Testis (tissue), 2 donors: ENCODE data around the gene TADA2A.

Source experiments
- CTCF ChIP-seq, 3 experiments: fragments of 450-650 bp in 2 of 3; fragments of 200-600 bp in 1 of 3; sonication (generic) in 1 of 3; IDR thresholded peaks; one replicate each; pipeline ENCODE4 v1.5.1; 2016 to 2019; ENCODE audit warnings: antibody characterized with exemption in 3 of 3, mild to moderate bottlenecking in 2 of 3, moderate library complexity in 1 of 3
- POLR2A ChIP-seq: fragments of 450-650 bp; IDR thresholded peaks from one replicate; pipeline ENCODE4 v1.6.1; 2017; ENCODE audit warnings: antibody characterized with exemption, mild to moderate bottlenecking, moderate library complexity

- TF ChIP-seq POLR2A: no peak
- TF ChIP-seq CTCF (IDR thresholded peaks at IDR 0.05): no peak
Observed at GRCh38 chr17:37368577-37368976, 38.1 kb upstream of the TADA2A start.
